Measurements from ENCODE around the gene DTL. TPM values are rescaled to one million over a fixed set of nuclear protein-coding genes. Genes with fewer than 3 reads are reported as not detected.

DTL gene
- total and polyA plus RNA-seq, 4 donors = 8.0 to 12.1 (median 9.2) TPM

- DNase-seq (ENCODE audit: low read depth in 4 of 6, low spot score in 6 of 6) = no peak
- Histone ChIP-seq H3K27ac (ENCODE audit: low read depth, low read length) (no peak overlapping the region), H3K27me3 (ENCODE audit: control insufficient read depth, insufficient read depth, low read length) (no peaks in the 10 kb centered on the region), H3K4me1 (ENCODE audit: control insufficient read depth, insufficient read depth, low read length) (no peaks in the 10 kb centered on the region), H3K9me3 (ENCODE audit: control insufficient read depth, insufficient read depth, low read length) (peaks cover 5% of the 10 kb centered on the region), H3K4me3 (ENCODE audit: low read depth, low read length) (no peak overlapping the region), H3K36me3 (ENCODE audit: control insufficient read depth, insufficient read depth, low read length) (peaks cover 9% of the 10 kb centered on the region)
- 100% methylated on average over 2 of the region's 2 CpGs for WGBS (ENCODE audit: insufficient coverage)
Observed at GRCh38 chr1:212055333-212055732, 19.8 kb downstream of the DTL start.

- Histone ChIP-seq H3K4me3 (ENCODE audit: low read depth, low read length) (no peak overlapping the region), H3K27ac (ENCODE audit: low read depth, low read length) (no peak overlapping the region), H3K4me1 (ENCODE audit: control insufficient read depth, insufficient read depth, low read length) (no peaks in the 10 kb centered on the region), H3K9me3 (ENCODE audit: control insufficient read depth, insufficient read depth, low read length) (peaks cover 6% of the 10 kb centered on the region), H3K36me3 (ENCODE audit: control insufficient read depth, insufficient read depth, low read length) (peaks cover 3% of the 10 kb centered on the region), H3K27me3 (ENCODE audit: control insufficient read depth, insufficient read depth, low read length) (no peaks in the 10 kb centered on the region)
- no CpG with 5 or more reads among the region's 6 CpGs for WGBS (ENCODE audit: insufficient coverage)
- no peak for DNase-seq (ENCODE audit: low read depth in 4 of 6, low spot score in 6 of 6)
Observed at GRCh38 chr1:212060632-212061472, 25.3 kb downstream of the DTL start.

- Histone ChIP-seq H3K9me3 (ENCODE audit: control insufficient read depth, insufficient read depth, low read length) (peaks cover 3% of the 10 kb centered on the region), H3K27me3 (ENCODE audit: control insufficient read depth, insufficient read depth, low read length) (no peaks in the 10 kb centered on the region), H3K27ac (ENCODE audit: low read depth, low read length) (no peak overlapping the region), H3K36me3 (ENCODE audit: control insufficient read depth, insufficient read depth, low read length) (no peaks in the 10 kb centered on the region), H3K4me3 (ENCODE audit: low read depth, low read length) (no peak overlapping the region), H3K4me1 (ENCODE audit: control insufficient read depth, insufficient read depth, low read length) (no peaks in the 10 kb centered on the region)
- peak in 4 of 6 donors; percentile 4 to 68 (median 36) for DNase-seq (ENCODE audit: low read depth in 4 of 6, low spot score in 6 of 6)
- WGBS (ENCODE audit: insufficient coverage) = 83% methylated on average over 2 of the region's 5 CpGs
Observed at GRCh38 chr1:212062832-212063438, 27.4 kb downstream of the DTL start.

- Histone ChIP-seq H3K27me3 (ENCODE audit: control insufficient read depth, insufficient read depth, low read length) (no peaks in the 10 kb centered on the region), H3K4me3 (ENCODE audit: low read depth, low read length) (no peak overlapping the region), H3K4me1 (ENCODE audit: control insufficient read depth, insufficient read depth, low read length) (no peaks in the 10 kb centered on the region), H3K9me3 (ENCODE audit: control insufficient read depth, insufficient read depth, low read length) (no peaks in the 10 kb centered on the region), H3K36me3 (ENCODE audit: control insufficient read depth, insufficient read depth, low read length) (no peaks in the 10 kb centered on the region), H3K27ac (ENCODE audit: low read depth, low read length) (no peak overlapping the region)
- no CpG with 5 or more reads among the region's 3 CpGs for WGBS (ENCODE audit: insufficient coverage)
- no peak for DNase-seq (ENCODE audit: low read depth in 4 of 6, low spot score in 6 of 6)
Observed at GRCh38 chr1:212067787-212068186, 32.2 kb downstream of the DTL start.

GRCh38 chr1:212070720-212071302 is 35.3 kb downstream of the DTL start:
- Histone ChIP-seq H3K36me3 (ENCODE audit: control insufficient read depth, insufficient read depth, low read length) (no peaks in the 10 kb centered on the region), H3K27ac (ENCODE audit: low read depth, low read length) (no peak overlapping the region), H3K4me3 (ENCODE audit: low read depth, low read length) (no peak overlapping the region), H3K4me1 (ENCODE audit: control insufficient read depth, insufficient read depth, low read length) (no peaks in the 10 kb centered on the region), H3K9me3 (ENCODE audit: control insufficient read depth, insufficient read depth, low read length) (no peaks in the 10 kb centered on the region), H3K27me3 (ENCODE audit: control insufficient read depth, insufficient read depth, low read length) (no peaks in the 10 kb centered on the region)
- peak in 3 of 6 donors; percentile 35 to 84 (median 73) for DNase-seq (ENCODE audit: low read depth in 4 of 6, low spot score in 6 of 6)

GRCh38 chr1:212072047-212072446 is 36.5 kb downstream of the DTL start:
- Histone ChIP-seq H3K4me3 (ENCODE audit: low read depth, low read length) (no peak overlapping the region), H3K9me3 (ENCODE audit: control insufficient read depth, insufficient read depth, low read length) (no peaks in the 10 kb centered on the region), H3K36me3 (ENCODE audit: control insufficient read depth, insufficient read depth, low read length) (no peaks in the 10 kb centered on the region), H3K27ac (ENCODE audit: low read depth, low read length) (no peak overlapping the region), H3K4me1 (ENCODE audit: control insufficient read depth, insufficient read depth, low read length) (no peaks in the 10 kb centered on the region), H3K27me3 (ENCODE audit: control insufficient read depth, insufficient read depth, low read length) (no peaks in the 10 kb centered on the region)
- DNase-seq (ENCODE audit: low read depth in 4 of 6, low spot score in 6 of 6) = no peak
- WGBS (ENCODE audit: insufficient coverage) = no CpG with 5 or more reads among the region's 1 CpG

GRCh38 chr1:212073490-212073889 is 37.9 kb downstream of the DTL start:
- no peaks in the 10 kb centered on the region for H3K36me3 ChIP-seq (ENCODE audit: control insufficient read depth, insufficient read depth, low read length)
- no peak for DNase-seq (ENCODE audit: low read depth in 4 of 6, low spot score in 6 of 6)
- no peak overlapping the region for H3K4me3 ChIP-seq (ENCODE audit: low read depth, low read length)
- H3K4me1 ChIP-seq (ENCODE audit: control insufficient read depth, insufficient read depth, low read length) = no peaks in the 10 kb centered on the region
- no peaks in the 10 kb centered on the region for H3K9me3 ChIP-seq (ENCODE audit: control insufficient read depth, insufficient read depth, low read length)
- no CpG with 5 or more reads among the region's 1 CpG for WGBS (ENCODE audit: insufficient coverage)
- no peak overlapping the region for H3K27ac ChIP-seq (ENCODE audit: low read depth, low read length)
- no peaks in the 10 kb centered on the region for H3K27me3 ChIP-seq (ENCODE audit: control insufficient read depth, insufficient read depth, low read length)

GRCh38 chr1:212074313-212074712 is 38.8 kb downstream of the DTL start:
- Histone ChIP-seq H3K36me3 (ENCODE audit: control insufficient read depth, insufficient read depth, low read length) (no peaks in the 10 kb centered on the region), H3K4me1 (ENCODE audit: control insufficient read depth, insufficient read depth, low read length) (no peaks in the 10 kb centered on the region), H3K27me3 (ENCODE audit: control insufficient read depth, insufficient read depth, low read length) (no peaks in the 10 kb centered on the region), H3K9me3 (ENCODE audit: control insufficient read depth, insufficient read depth, low read length) (no peaks in the 10 kb centered on the region), H3K4me3 (ENCODE audit: low read depth, low read length) (no peak overlapping the region), H3K27ac (ENCODE audit: low read depth, low read length) (no peak overlapping the region)
- WGBS (ENCODE audit: insufficient coverage) = 86% methylated on average over 3 of the region's 3 CpGs
- no peak for DNase-seq (ENCODE audit: low read depth in 4 of 6, low spot score in 6 of 6)

- Histone ChIP-seq H3K4me3 (ENCODE audit: low read depth, low read length) (no peak overlapping the region), H3K4me1 (ENCODE audit: control insufficient read depth, insufficient read depth, low read length) (no peaks in the 10 kb centered on the region), H3K27ac (ENCODE audit: low read depth, low read length) (no peak overlapping the region), H3K27me3 (ENCODE audit: control insufficient read depth, insufficient read depth, low read length) (no peaks in the 10 kb centered on the region), H3K36me3 (ENCODE audit: control insufficient read depth, insufficient read depth, low read length) (no peaks in the 10 kb centered on the region), H3K9me3 (ENCODE audit: control insufficient read depth, insufficient read depth, low read length) (no peaks in the 10 kb centered on the region)
- WGBS (ENCODE audit: insufficient coverage) = no CpG with 5 or more reads among the region's 3 CpGs
- DNase-seq (ENCODE audit: low read depth in 4 of 6, low spot score in 6 of 6) = no peak
Observed at GRCh38 chr1:212074856-212075255, 39.3 kb downstream of the DTL start.
